Activated CD8-positive, alpha-beta memory T cell treated with anti-CD3 and anti-CD28 coated beads, Interleukin-2, amount 10 ng/mL, durations not matched to agents 7 days and 5 days (primary cell): ENCODE results near the gene ADSL. TPM values are rescaled to one million over a fixed set of nuclear protein-coding genes. Genes with fewer than 3 reads are reported as not detected.
A peak's percentile ranks its signal among the peaks of the same experiment; 100 is the strongest.

ENCODE experiments used
- ATAC-seq: fragments of 150-1000 bp; cut with Tn5 transposase; one replicate; pipeline ENCODE4 v1.10.0; 2021; ENCODE audit warnings: moderate library complexity
- CTCF ChIA-PET: fragments of 350-600 bp; sonication (Branson Sonifier 250); formaldehyde crosslinking; loops from one replicate; lab custom pipeline; 2021; ENCODE audit warnings: antibody characterized with exemption; lab: Charles Lee
- DNase-seq: peaks from one replicate; pipeline ENCODE4 v3.0.0-alpha.2; 2020
- H3K27ac Mint-ChIP-seq: one replicate; pipeline ENCODE4 v1.8.0; 2021; ENCODE audit warnings: mild to moderate bottlenecking, mixed read lengths
- H3K27me3 Mint-ChIP-seq: one replicate; pipeline ENCODE4 v1.8.0; 2021; ENCODE audit warnings: mixed read lengths
- H3K36me3 Mint-ChIP-seq: one replicate; pipeline ENCODE4 v1.8.0; 2021; ENCODE audit warnings: mild to moderate bottlenecking, mixed read lengths
- H3K4me1 Mint-ChIP-seq: one replicate; pipeline ENCODE4 v1.8.0; 2021; ENCODE audit warnings: mixed read lengths
- H3K4me3 Mint-ChIP-seq: one replicate; pipeline ENCODE4 v1.8.0; 2021; ENCODE audit warnings: mild to moderate bottlenecking, moderate library complexity, mixed read lengths
- H3K9me3 Mint-ChIP-seq: one replicate; pipeline ENCODE4 v1.8.0; 2022; ENCODE audit warnings: low read depth, mixed read lengths
- total RNA-seq, 2 experiments: library from RNA; stranded (reverse); gene quantifications; one replicate each; pipeline ENCODE4 v1.2.3, GENCODE V29; 2021

Gene ADSL
- total RNA-seq, 2 experiments from 2014 or later: 98.3 to 109 TPM

- ATAC-seq (no peak), DNase-seq (no peak)
- H3K27me3 Mint-ChIP-seq: no peaks in the 10 kb centered on the region
- CTCF ChIA-PET: interaction anchor here (1.0 to 2.6 kb wide), 2 partner anchors 17 to 226 kb away, joined by 3 to 8 read pairs; no protein-coding TSS in a partner anchor
- H3K4me1 Mint-ChIP-seq: peaks cover 15% of the 10 kb centered on the region
- H3K27ac Mint-ChIP-seq: no peak overlapping the region
- peaks cover 25% of the 10 kb centered on the region for H3K36me3 Mint-ChIP-seq
- H3K9me3 Mint-ChIP-seq: no peaks in the 10 kb centered on the region
- no peak overlapping the region for H3K4me3 Mint-ChIP-seq
Observed at GRCh38 chr22:40419718-40420117, 73.4 kb downstream of the ADSL start.

- no peaks in the 10 kb centered on the region for H3K9me3 Mint-ChIP-seq
- no peaks in the 10 kb centered on the region for H3K27me3 Mint-ChIP-seq
- H3K27ac Mint-ChIP-seq: no peak overlapping the region
- H3K4me3 Mint-ChIP-seq: no peak overlapping the region
- H3K36me3 Mint-ChIP-seq: peaks cover 25% of the 10 kb centered on the region
- peaks cover 13% of the 10 kb centered on the region for H3K4me1 Mint-ChIP-seq
- CTCF ChIA-PET: interaction anchor here (2.6 kb wide), 1 partner anchor 16 kb away, joined by 8 read pairs; no protein-coding TSS in a partner anchor
- DNase-seq (no peak), ATAC-seq (no peak)
Observed at GRCh38 chr22:40420341-40421081, 74.2 kb downstream of the ADSL start.

- H3K36me3 Mint-ChIP-seq: peaks cover 25% of the 10 kb centered on the region
- ATAC-seq: no peak
- H3K27ac Mint-ChIP-seq: no peak overlapping the region
- peaks cover 8% of the 10 kb centered on the region for H3K4me1 Mint-ChIP-seq
- CTCF ChIA-PET: no interaction called here
- DNase-seq: no peak
- no peaks in the 10 kb centered on the region for H3K27me3 Mint-ChIP-seq
- no peak overlapping the region for H3K4me3 Mint-ChIP-seq
- H3K9me3 Mint-ChIP-seq: no peaks in the 10 kb centered on the region
Observed at GRCh38 chr22:40421082-40421350, 74.7 kb downstream of the ADSL start.

- Mint-ChIP-seq H3K9me3 (no peaks in the 10 kb centered on the region), H3K36me3 (peaks cover 24% of the 10 kb centered on the region), H3K27me3 (no peaks in the 10 kb centered on the region), H3K27ac (peak overlapping the region; percentile 15), H3K4me3 (no peak overlapping the region), H3K4me1 (peaks cover 1% of the 10 kb centered on the region)
- DNase-seq: no peak
- ATAC-seq: no peak
- CTCF ChIA-PET: no interaction called here
Observed at GRCh38 chr22:40421941-40422340, 75.6 kb downstream of the ADSL start.

- Mint-ChIP-seq H3K27me3 (no peaks in the 10 kb centered on the region), H3K4me1 (peaks cover 1% of the 10 kb centered on the region), H3K4me3 (no peak overlapping the region), H3K9me3 (no peaks in the 10 kb centered on the region), H3K27ac (peak overlapping the region; percentile 15), H3K36me3 (peaks cover 25% of the 10 kb centered on the region)
- CTCF ChIA-PET: no interaction called here
- no peak for DNase-seq
- ATAC-seq: no peak
Observed at GRCh38 chr22:40422558-40423309, 76.4 kb downstream of the ADSL start.

- no peak overlapping the region for H3K27ac Mint-ChIP-seq
- CTCF ChIA-PET: no interaction called here
- no peak overlapping the region for H3K4me3 Mint-ChIP-seq
- no peak for DNase-seq
- H3K4me1 Mint-ChIP-seq: peaks cover 1% of the 10 kb centered on the region
- peaks cover 25% of the 10 kb centered on the region for H3K36me3 Mint-ChIP-seq
- no peaks in the 10 kb centered on the region for H3K27me3 Mint-ChIP-seq
- no peak for ATAC-seq
- H3K9me3 Mint-ChIP-seq: no peaks in the 10 kb centered on the region
Observed at GRCh38 chr22:40423310-40423688, 77.0 kb downstream of the ADSL start.

GRCh38 chr22:40423882-40424640 lies 77.8 kb downstream of the ADSL start:
- H3K4me1 Mint-ChIP-seq: peaks cover 1% of the 10 kb centered on the region
- H3K9me3 Mint-ChIP-seq: no peaks in the 10 kb centered on the region
- H3K27me3 Mint-ChIP-seq: no peaks in the 10 kb centered on the region
- H3K27ac Mint-ChIP-seq: no peak overlapping the region
- ATAC-seq (no peak), DNase-seq (no peak)
- peaks cover 31% of the 10 kb centered on the region for H3K36me3 Mint-ChIP-seq
- H3K4me3 Mint-ChIP-seq: no peak overlapping the region
- CTCF ChIA-PET: interaction anchor here (0.5 to 1.3 kb wide), 2 partner anchors 12 to 35 kb away, joined by 4 to 5 read pairs; no protein-coding TSS in a partner anchor

- ATAC-seq: no peak
- Mint-ChIP-seq H3K27me3 (no peaks in the 10 kb centered on the region), H3K9me3 (no peaks in the 10 kb centered on the region), H3K4me3 (no peak overlapping the region), H3K4me1 (peaks cover 1% of the 10 kb centered on the region), H3K27ac (no peak overlapping the region), H3K36me3 (peaks cover 30% of the 10 kb centered on the region)
- DNase-seq: no peak
- CTCF ChIA-PET: interaction anchor here (1.3 kb wide), 1 partner anchor 11 kb away, joined by 4 read pairs; no protein-coding TSS in a partner anchor
Observed at GRCh38 chr22:40425082-40425481, 78.8 kb downstream of the ADSL start.

GRCh38 chr22:40426594-40427333 lies 80.5 kb downstream of the ADSL start:
- no peaks in the 10 kb centered on the region for H3K9me3 Mint-ChIP-seq
- H3K36me3 Mint-ChIP-seq: peaks cover 36% of the 10 kb centered on the region
- no peaks in the 10 kb centered on the region for H3K27me3 Mint-ChIP-seq
- no peak for DNase-seq
- peaks cover 1% of the 10 kb centered on the region for H3K4me1 Mint-ChIP-seq
- ATAC-seq: no peak
- CTCF ChIA-PET: interaction anchor here (1.4 to 3.1 kb wide), 2 partner anchors 10 to 12 kb away, joined by 7 read pairs; no protein-coding TSS in a partner anchor
- H3K4me3 Mint-ChIP-seq: no peak overlapping the region
- peak overlapping the region; percentile 42 for H3K27ac Mint-ChIP-seq

- H3K4me1 Mint-ChIP-seq: no peaks in the 10 kb centered on the region
- no peak overlapping the region for H3K4me3 Mint-ChIP-seq
- no peaks in the 10 kb centered on the region for H3K9me3 Mint-ChIP-seq
- ATAC-seq (no peak), DNase-seq (no peak)
- no peaks in the 10 kb centered on the region for H3K27me3 Mint-ChIP-seq
- peaks cover 26% of the 10 kb centered on the region for H3K36me3 Mint-ChIP-seq
- CTCF ChIA-PET: interaction anchor here (2.0 to 3.1 kb wide), 2 partner anchors 8 to 14 kb away, joined by 7 to 13 read pairs; no protein-coding TSS in a partner anchor
- no peak overlapping the region for H3K27ac Mint-ChIP-seq
Observed at GRCh38 chr22:40428796-40429195, 82.5 kb downstream of the ADSL start.

GRCh38 chr22:40429481-40429880 lies 83.2 kb downstream of the ADSL start:
- Mint-ChIP-seq H3K27ac (no peak overlapping the region), H3K4me3 (no peak overlapping the region), H3K4me1 (peaks cover 2% of the 10 kb centered on the region), H3K36me3 (peaks cover 32% of the 10 kb centered on the region), H3K27me3 (no peaks in the 10 kb centered on the region), H3K9me3 (no peaks in the 10 kb centered on the region)
- ATAC-seq (no peak), DNase-seq (no peak)
- CTCF ChIA-PET: interaction anchor here (0.6 kb wide), 1 partner anchor 679 kb away, joined by 3 read pairs; no protein-coding TSS in a partner anchor

- no peak for DNase-seq
- CTCF ChIA-PET: interaction anchor here (0.6 to 1.1 kb wide), 3 partner anchors 9 to 1173 kb away, joined by 3 to 6 read pairs (median 3); no protein-coding TSS in a partner anchor
- ATAC-seq: no peak
- Mint-ChIP-seq H3K27ac (no peak overlapping the region), H3K27me3 (no peaks in the 10 kb centered on the region), H3K36me3 (peaks cover 37% of the 10 kb centered on the region), H3K9me3 (no peaks in the 10 kb centered on the region), H3K4me1 (peaks cover 10% of the 10 kb centered on the region), H3K4me3 (no peak overlapping the region)
Observed at GRCh38 chr22:40430991-40431390, 84.7 kb downstream of the ADSL start.
